DND-41 (cell line): Measurements from ENCODE around the gene BCL6.

ENCODE experiments used
- ATAC-seq: fragments of 200-7000 bp; cut with Tn5 transposase; 3 replicates; pipeline ENCODE4 v1.9.1; 2021; ENCODE audit warnings: low read depth; ENCODE audit not compliant: insufficient read depth
- DNase-seq: peaks from one replicate; pipeline ENCODE4 v3.0.0-alpha.2; 2020
- H2AFZ ChIP-seq: 2 replicates; pipeline ENCODE4 v1.6.0; 2012; ENCODE audit warnings: low read depth, low read length
- H3K27ac ChIP-seq: 2 replicates; pipeline ENCODE4 v1.5.1; 2012; ENCODE audit warnings: low read length, inconsistent platforms
- H3K27me3 ChIP-seq: fragments of 200-600 bp; sonication (generic); 2 replicates; pipeline ENCODE4 v1.6.0; 2012; ENCODE audit warnings: low read length, mild to moderate bottlenecking, inconsistent platforms; ENCODE audit not compliant: insufficient read depth, poor library complexity
- H3K36me3 ChIP-seq: 2 replicates; pipeline ENCODE4 v1.5.1; 2012; ENCODE audit warnings: low read length, inconsistent platforms; ENCODE audit not compliant: insufficient read depth
- H3K4me1 ChIP-seq: 2 replicates; pipeline ENCODE4 v1.5.1; 2012; ENCODE audit warnings: mild to moderate bottlenecking, low read length; ENCODE audit not compliant: insufficient read depth
- H3K4me2 ChIP-seq: 2 replicates; pipeline ENCODE4 v1.6.0; 2012; ENCODE audit warnings: mild to moderate bottlenecking, moderate library complexity, low read length, inconsistent platforms; ENCODE audit not compliant: insufficient read depth
- H3K4me3 ChIP-seq, 2 experiments: fragments of 200-600 bp in 1 of 2; shearing (Covaris generic) in 1 of 2; 2 replicates each; pipeline ENCODE4 v1.5.1; 2012 to 2016; ENCODE audit warnings: inconsistent platforms in 2 of 2, low read length in 2 of 2, mild to moderate bottlenecking in 2 of 2, low read depth in 1 of 2, moderate library complexity in 1 of 2
- H3K79me2 ChIP-seq: 2 replicates; pipeline ENCODE4 v1.6.0; 2012; ENCODE audit warnings: low read length, inconsistent platforms; ENCODE audit not compliant: insufficient read depth
- H3K9ac ChIP-seq: 2 replicates; pipeline ENCODE4 v1.6.0; 2012; ENCODE audit warnings: low read depth, mild to moderate bottlenecking, inconsistent platforms, low read length, moderate library complexity
- H3K9me3 ChIP-seq: 2 replicates; pipeline ENCODE4 v1.5.1; 2012; ENCODE audit warnings: low read length, moderate library complexity, mild to moderate bottlenecking, inconsistent platforms; ENCODE audit not compliant: insufficient read depth, severe bottlenecking
- H4K20me1 ChIP-seq: 2 replicates; pipeline ENCODE4 v1.6.0; 2012; ENCODE audit warnings: low read length; ENCODE audit not compliant: insufficient read depth
- EZH2 ChIP-seq: IDR thresholded peaks from 3 replicates; pipeline ENCODE4 v1.6.1; 2012; ENCODE audit warnings: borderline replicate concordance, low read depth, mild to moderate bottlenecking, moderate library complexity, low read length, inconsistent platforms; ENCODE audit not compliant: severe bottlenecking
- TF ChIP-seq, protein P1 (sequence below): IDR thresholded peaks from 2 replicates; pipeline ENCODE4 v1.5.1; 2012; ENCODE audit warnings: borderline replicate concordance, low read length, moderate library complexity, mild to moderate bottlenecking; ENCODE audit not compliant: poor library complexity, severe bottlenecking; ENCODE audit errors: extremely low read depth

Gene BCL6

DNA sequence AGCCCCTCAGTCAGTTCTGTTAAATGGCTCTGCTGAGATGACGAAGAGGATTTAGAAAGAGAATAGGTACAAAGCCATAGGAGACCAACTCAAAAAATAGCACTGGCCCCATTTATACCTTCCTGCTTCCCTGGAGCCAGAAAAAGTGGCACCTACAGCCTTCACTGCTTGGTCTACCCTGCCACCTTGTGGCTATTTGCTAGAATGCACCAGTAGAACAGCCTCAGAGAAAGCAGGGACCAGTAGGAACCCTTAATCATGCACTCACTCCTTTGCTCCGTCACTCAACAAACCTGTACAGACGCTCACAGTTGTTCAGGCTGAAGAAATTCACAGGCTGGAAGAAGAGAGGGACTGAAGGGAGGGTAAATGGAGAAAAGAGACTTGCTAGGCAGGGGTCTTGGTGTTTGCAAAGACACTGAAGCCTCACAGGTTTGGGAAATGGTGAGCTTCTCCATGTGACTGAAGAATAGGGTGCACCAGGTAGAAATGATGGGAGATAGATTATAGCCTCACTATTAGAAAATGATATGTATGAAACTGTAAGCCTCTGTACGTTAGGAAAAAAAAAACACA lies 30.8 kb downstream of the BCL6 start:
- no peak overlapping the region for H3K27ac ChIP-seq
- no peaks in the 10 kb centered on the region for H3K79me2 ChIP-seq
- H4K20me1 ChIP-seq, result no peaks in the 10 kb centered on the region
- H3K4me1 ChIP-seq, result no peaks in the 10 kb centered on the region
- DNase-seq (peak; percentile 77), ATAC-seq (peak; percentile 92)
- H3K27me3 ChIP-seq, result no peaks in the 10 kb centered on the region
- TF ChIP-seq, protein P1, sequence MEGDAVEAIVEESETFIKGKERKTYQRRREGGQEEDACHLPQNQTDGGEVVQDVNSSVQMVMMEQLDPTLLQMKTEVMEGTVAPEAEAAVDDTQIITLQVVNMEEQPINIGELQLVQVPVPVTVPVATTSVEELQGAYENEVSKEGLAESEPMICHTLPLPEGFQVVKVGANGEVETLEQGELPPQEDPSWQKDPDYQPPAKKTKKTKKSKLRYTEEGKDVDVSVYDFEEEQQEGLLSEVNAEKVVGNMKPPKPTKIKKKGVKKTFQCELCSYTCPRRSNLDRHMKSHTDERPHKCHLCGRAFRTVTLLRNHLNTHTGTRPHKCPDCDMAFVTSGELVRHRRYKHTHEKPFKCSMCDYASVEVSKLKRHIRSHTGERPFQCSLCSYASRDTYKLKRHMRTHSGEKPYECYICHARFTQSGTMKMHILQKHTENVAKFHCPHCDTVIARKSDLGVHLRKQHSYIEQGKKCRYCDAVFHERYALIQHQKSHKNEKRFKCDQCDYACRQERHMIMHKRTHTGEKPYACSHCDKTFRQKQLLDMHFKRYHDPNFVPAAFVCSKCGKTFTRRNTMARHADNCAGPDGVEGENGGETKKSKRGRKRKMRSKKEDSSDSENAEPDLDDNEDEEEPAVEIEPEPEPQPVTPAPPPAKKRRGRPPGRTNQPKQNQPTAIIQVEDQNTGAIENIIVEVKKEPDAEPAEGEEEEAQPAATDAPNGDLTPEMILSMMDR, result peak; percentile 99
- no peak for TF ChIP-seq EZH2
- H2AFZ ChIP-seq, result no peak overlapping the region
- no peaks in the 10 kb centered on the region for H3K9me3 ChIP-seq
- H3K36me3 ChIP-seq, result no peaks in the 10 kb centered on the region
- no peak overlapping the region for H3K4me3 ChIP-seq
- no peak overlapping the region for H3K9ac ChIP-seq
- no peak overlapping the region for H3K4me2 ChIP-seq

DNA sequence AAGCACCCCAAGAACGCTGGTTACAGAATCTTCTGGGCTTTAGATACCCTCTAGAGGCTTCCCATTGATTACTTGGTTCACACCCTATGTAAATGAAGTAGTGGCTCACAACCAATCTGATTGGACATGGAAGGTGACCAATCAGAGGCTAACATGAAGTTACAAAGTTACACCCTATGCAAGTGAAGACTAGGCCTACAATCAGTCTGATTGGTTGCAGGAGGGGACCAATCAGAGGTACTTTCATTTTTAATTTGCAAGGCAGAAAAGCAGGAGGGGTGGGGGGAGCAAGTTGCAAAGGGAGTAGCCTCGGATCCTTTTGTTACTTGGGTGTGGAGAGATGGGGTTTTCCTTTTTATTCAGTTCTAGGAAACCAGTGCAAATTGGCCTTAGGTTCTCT lies 31.8 kb downstream of the BCL6 start:
- no peak for TF ChIP-seq EZH2
- TF ChIP-seq, protein P1, result no peak
- peak; percentile 33 for DNase-seq

DNA sequence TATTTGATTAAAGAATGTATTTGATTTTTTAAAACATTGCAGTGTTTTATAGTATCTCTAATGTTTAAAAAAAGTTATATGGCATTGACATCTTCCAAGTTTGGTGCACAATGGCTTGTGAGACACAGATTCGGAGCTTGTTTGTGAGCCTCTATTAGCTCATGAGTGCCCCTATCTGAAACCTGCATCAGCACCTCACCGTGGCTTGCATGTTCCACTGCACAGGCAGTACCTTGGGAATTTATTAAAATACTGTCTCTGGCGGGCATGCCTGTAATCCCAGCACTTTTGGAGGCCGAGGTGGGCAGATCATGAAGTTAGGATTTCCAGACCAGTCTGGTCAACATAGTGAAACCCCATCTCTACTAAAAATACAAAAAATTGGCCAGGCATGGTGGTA lies 36.1 kb downstream of the BCL6 start:
- ATAC-seq, result no peak
- Histone ChIP-seq H3K9ac (no peak overlapping the region), H3K4me3 (no peak overlapping the region), H3K4me2 (no peak overlapping the region), H3K27ac (no peak overlapping the region), H3K4me1 (no peaks in the 10 kb centered on the region), H3K27me3 (no peaks in the 10 kb centered on the region), H4K20me1 (no peaks in the 10 kb centered on the region), H3K36me3 (no peaks in the 10 kb centered on the region), H2AFZ (no peak overlapping the region), H3K79me2 (no peaks in the 10 kb centered on the region), H3K9me3 (no peaks in the 10 kb centered on the region)
- DNase-seq, result no peak
- TF ChIP-seq EZH2, result no peak
- TF ChIP-seq, protein P1, result no peak

More for the DNA sequence above, 31.8 kb downstream of the BCL6 start:
- Histone ChIP-seq H3K27ac (no peak overlapping the region), H4K20me1 (no peaks in the 10 kb centered on the region), H2AFZ (peak overlapping the region; percentile 34; the same call in 1 of the 2 replicates), H3K4me1 (no peaks in the 10 kb centered on the region), H3K27me3 (no peaks in the 10 kb centered on the region), H3K4me2 (no peak overlapping the region), H3K9me3 (no peaks in the 10 kb centered on the region), H3K36me3 (no peaks in the 10 kb centered on the region), H3K9ac (no peak overlapping the region), H3K4me3 (no peak overlapping the region), H3K79me2 (no peaks in the 10 kb centered on the region)
- ATAC-seq, result peak; percentile 75
